GM04503 (cell line): ENCODE measurements around the gene KL.

Source experiments
- DNase-seq: peaks from one replicate; pipeline ENCODE4 v3.0.0-alpha.2; 2012; ENCODE audit warnings: low read depth

KL gene

DNA sequence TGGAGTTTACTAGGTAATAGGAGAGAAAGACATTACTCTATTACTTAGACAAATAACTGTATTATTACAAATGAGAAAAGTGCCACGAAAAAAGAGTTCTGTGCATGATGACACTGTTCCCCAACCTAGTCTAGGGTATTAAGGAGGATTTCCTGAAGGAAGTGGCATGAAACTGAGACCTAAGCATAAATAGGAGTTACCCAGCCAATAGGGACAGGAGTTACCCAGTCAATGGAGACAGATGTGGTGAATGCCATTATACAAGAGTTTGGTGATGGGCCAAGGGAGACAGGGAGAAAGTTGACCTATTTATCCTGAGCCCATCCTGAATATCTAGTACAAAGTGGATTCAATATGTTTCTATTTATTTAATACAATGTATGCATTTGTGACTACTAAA is 65.4 kb downstream of the KL start:
- DNase-seq = no peak

DNA sequence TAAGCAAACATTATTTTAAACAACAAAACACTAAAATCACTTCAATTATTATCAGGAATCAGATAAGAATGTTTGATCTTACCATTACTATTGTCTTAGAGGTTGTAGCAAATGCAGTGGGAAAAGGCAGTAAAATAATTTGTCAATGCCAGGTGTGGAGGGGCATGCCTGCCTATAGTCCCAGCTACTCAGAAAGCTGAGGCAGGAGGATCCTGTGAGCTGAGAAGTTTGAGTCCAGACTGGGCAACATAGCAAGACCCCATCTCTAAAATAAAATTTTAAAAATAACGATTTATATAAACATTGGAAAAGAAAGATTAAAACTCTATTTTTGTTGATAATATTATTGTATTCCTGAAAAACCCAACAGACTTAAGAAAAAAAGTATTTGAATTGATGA is 66.8 kb downstream of the KL start:
- no peak for DNase-seq

DNA sequence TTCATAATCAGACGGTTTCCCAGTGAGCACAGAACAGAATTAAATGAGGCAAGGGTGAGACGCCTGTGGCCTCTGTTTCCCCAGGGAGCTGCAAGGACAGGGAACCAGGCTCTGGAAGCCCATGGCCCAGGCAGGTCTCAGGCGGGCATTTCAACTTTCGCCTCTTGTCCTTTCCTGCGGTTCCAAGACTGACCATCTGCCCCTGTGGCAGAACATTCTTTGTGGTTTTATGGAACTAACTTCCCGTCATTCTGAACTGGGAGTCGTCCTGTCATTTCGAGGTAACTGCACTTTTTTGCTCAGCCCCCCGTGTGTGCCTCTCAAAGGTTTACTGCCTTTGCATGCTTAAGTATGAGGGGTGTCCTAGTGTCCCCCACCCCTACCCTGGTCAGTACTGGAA is 70.9 kb downstream of the KL start:
- DNase-seq = no peak

DNA sequence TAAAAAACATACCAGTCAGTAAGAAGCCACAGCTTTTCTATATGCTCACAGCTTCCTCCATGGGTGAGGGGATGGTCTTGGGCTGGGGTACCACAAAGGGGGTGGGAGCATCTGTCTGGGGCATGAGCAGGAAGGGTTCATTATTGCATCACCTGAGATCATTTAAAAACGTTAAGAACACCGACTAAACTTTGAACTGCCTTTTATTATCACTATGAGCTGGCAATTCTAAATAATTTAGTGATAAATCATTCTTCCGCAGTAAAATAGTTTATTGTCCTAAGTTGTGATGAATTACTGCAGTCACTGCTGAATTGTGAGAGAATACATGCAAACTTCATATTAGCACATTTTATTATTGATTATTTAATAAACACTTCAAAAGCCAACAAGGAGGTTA is 71.6 kb downstream of the KL start:
- no peak for DNase-seq

DNA sequence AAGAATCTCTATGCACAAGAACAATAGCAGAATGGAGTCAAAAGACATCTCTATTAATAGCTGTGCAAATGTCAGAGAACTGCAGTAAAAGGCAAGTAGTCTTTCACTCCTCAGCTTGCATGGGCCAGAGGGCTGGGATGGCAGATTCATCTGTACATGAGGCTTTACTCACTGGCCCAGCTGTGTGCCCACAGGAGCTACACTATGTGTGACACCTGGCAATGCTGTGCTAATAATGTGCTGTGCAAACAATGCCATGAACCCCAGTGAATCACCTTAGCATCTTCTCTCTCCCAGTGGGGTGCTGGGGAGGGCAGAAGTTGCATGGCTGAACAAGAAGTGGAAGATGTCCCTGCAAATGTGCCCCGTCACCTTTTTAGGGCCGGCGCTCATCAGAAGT is 73.1 kb downstream of the KL start:
- no peak for DNase-seq

DNA sequence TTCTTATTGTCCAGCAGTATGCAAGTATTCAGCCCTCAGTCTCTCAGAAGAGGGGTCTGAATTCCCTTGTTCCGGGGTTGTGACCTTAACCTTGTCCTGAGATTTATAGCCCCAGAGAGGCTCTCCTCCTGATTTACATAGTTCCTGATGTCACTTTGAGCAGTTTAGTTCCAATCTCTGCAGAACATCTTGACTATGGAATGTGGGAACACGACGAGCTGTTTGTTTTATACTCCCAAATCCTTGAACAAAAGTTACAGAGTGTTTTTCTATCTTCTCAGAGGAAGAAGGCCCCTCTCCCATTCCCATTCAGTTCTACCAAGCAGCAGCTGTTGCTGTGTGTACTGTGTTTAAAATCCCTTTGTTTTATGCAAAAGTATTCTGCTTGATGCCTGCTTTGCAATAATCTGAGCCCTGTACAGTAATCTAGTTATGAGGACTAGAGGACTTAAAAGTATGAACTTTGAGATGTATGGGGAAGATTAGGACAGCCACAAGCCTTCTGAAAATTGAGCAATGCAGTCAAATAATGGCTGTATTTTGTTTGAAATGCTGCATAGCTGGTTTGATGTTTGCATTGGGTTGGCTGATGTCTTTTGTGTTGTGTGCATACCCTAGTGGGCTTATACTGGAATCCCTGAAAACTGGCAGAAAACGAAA is 74.7 kb downstream of the KL start:
- DNase-seq = no peak

DNA sequence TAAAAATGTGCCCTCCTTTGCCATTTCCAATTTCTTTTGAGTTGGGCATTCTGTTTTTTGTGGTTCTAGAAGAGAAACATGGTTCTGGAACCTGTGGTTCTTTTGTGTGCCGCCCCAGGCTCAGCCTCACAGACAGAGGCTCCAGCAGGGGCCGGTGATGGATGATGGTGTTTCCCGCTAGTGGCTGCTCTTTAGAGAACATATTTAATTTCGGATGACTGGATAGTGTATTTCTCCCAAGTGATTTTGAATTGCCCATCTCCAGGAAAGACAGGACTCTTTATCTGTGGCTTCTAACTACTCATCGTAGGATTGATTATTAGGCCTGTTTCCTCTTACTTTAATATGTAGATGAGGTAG is 75.2 kb downstream of the KL start:
- no peak for DNase-seq

DNA sequence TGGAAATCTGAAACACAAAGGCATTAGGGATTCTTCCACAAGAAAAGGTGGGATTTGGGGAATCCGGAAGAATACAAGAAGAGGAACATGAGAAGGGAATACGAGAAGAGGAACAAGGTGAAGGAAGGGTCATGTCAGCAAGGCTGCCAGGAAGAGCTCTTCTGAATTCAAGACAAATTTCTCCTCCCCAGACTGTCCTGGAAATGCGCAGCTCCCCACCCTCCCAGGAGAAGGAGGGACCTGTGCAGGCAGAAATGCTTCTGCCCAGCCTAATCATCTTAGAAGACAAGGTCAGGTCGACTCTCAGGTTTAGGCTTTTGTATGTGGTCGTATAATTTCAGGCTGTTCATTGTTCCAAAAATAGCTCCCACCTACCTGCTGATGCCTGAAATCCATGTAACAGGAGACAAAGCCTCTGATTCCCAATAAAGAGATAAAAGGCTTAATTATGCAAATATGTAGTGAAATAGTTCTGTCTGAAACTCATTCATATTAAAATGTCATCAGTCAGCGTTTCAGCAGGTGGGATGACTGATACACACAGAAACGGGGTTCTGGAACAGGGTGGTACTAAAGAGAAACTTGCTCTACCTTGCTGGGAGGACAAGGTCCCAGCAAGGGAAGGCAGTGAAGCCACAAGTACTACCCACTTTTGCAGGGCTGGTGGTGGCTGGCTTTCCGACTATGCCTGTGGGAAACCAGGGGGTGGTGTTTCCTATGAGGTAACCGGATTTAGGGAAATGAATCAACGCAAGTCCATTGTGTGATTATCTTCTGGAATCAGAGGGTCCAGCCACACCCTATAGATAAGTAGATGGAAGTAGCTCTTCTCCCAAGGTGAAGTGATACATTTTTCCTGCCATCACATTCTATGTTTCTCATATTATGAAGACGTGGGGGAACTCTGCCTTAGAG is 76.1 kb downstream of the KL start:
- no peak for DNase-seq

DNA sequence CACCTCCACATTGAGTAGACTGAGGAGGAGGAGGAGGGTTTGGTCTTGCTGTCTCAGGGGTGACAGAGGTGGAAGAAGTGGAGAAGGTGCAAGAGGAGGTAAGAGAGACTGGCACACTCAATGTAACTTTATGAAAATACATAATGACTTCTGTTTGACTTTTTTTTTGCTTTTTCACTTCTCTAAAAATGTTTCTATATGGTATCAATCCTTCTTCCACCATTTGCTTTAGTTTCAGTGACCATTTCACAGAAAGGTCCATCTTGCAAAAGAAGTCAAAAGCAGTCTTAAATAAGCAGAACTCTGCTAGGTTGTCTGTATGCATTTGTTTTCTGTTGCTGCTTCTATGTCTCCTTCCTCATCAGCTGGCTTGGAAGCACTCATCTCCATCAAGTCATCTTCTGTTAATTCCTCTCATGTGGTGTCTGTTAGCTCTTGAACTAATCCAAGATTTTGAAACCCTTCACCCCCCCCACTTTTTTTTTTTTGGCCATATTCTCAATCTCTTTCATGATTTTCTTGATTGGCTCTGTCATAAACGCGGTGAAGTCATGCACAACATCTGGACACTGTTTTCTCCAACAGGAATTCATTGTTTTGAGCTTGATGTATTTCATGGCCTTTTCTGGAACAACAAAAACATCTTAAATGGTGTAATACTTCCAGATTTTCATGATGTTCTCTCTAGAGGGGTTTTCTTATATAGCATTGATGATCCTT is 80.8 kb downstream of the KL start:
- DNase-seq = no peak

DNA sequence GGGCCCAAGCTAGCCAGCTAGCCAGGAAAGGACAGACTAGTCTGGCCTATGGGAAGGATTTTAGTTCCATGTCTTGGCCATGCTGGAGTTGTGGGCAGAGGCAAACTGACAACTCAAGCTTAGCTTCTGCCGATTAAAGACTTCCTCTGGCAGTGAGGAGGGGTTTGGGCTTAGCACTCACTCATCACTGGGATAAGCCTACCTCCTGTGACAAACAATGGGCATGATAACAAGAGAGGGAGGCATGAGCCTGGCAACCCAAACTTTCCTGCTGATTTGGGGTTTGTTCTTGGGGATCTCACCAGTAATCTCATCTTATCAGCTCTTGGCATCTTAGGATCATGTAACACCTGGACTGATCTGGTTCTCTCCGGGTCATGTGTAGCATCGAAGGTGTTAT is 83.6 kb downstream of the KL start:
- DNase-seq = no peak

DNA sequence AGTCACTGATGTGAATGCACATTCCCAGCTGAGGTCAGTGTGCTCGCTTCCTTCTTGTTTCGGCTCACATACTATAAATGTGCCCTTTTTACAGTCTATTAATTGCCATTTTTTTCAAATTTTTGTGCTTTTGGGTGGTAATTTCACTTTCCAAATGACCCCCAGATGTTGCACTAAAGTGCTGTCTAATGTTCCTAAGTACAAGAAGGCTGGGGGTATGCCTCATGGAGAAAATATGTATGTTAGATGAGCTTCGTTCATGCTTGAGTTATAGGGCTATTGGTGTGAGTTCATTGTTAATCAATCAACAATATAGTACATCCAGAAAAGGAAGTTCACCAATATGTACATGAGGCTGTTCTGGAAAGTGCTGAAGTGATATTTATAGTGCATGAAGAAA is 84.7 kb downstream of the KL start:
- DNase-seq = no peak

DNA sequence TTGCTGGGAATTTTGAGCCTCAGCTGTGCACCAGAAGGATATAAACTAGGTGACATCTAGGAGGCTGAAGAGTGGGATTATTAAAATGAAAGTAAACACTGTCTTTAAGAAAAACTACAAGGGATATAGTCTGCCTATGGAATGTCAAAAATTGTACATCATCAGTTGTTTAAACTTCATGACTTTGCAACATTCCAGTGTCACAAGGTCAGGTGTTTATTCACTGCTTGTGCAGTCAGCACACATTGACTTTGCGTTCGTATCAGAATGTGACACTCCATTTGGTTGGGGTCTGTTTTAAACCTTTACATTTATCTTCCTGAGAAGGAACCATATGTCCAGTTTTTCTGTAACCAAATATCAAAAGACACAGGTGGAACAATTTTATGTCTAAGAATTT is 85.6 kb downstream of the KL start:
- DNase-seq = no peak

DNA sequence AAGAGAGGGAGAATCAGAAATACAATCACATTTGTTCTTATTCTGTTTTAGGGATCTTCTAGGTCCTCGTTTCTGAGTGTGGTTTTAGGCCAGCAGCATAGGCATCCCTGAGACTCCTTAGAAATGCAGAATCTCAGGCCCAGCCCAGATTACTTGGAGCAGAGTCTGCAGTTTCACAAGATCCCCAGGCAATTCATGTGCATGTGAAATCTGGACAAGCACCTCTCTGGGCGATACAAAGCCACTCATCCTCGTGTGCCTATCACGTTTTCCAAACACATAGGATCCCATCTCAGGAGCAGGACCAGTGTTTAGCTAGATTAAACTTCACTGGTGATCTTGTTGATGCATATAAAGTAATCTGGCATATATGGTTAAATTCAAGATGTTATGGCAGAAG is 87.2 kb downstream of the KL start:
- no peak for DNase-seq

DNA sequence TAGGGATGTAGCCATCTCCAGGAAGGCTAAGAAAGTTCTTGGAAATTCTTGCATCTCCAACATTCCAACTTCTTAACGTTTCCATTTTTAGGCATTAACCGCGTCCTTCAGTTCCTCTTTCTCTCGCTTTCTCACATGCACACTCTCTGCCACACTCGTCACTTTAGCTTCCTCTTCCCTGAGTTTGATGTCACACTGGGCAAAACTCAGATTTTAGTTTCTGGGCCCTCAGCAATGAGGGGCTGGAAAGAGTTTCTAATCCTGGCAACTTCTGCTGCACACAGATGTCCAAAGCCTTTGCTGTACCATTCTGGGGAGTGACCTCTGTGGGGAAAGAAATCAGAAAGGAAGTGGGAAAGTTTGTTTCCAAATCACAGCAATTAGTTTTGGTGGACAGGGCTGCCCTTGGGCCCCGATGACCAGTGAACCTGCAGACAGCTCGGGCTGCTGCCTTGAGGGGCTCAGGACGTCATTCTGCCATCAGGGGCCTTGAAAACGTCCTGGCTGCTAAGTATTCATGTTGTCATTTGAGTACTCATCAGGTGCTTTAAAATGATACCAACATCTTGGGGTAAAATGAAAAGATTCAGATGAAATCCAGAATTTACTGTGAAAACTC is 89.3 kb downstream of the KL start:
- no peak for DNase-seq

DNA sequence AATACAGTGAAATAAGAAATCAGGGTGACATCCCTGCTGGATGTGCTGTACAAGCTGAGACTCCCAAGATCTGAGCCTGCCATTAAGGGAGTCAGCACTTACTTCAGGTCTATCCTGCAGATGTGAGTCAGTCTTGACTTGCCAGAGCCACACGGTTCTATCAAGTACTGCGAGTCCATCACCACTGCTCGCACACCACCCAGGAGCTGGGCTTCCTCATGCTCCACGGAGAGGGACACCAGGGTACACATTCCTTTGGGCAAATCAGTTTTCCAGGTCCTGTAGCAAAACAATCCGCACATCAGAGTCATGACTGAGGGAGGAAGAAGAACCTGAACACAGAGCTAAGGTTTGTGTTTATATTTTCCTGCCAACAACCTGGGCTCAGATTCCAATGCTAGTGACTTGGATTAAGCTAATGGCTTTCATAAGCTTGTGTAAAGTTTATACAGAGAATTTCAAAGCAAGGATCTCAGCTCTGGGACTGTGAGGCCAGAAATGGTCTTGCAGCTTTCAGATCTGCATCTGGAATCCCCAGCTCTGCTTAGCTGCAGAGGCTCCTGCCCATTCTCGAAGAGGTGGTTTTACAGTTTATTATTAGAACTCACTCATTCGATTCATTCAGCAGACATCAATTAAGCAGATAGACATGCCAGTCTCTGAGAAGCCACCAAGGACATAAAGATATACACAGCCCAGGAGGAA is 90.6 kb downstream of the KL start:
- no peak for DNase-seq

DNA sequence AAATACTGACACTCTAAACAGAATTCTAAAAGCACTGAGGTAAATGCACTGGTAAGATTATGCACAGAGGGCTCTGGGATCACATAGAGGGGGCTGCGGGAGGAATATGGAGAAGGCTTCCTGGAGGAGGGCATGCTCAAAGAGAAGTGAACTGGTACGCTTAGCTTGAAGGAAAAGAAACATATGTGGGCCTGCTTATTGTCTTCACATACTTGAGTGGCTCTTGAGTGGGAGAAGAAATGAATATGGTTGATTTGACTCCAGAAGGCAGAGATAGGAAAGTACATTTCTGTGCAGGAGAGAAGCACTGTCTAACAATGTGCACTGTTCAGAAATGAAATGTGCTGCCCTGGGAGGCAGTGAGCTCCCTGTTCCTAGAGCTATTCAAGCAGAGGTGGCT is 91.1 kb downstream of the KL start:
- no peak for DNase-seq

DNA sequence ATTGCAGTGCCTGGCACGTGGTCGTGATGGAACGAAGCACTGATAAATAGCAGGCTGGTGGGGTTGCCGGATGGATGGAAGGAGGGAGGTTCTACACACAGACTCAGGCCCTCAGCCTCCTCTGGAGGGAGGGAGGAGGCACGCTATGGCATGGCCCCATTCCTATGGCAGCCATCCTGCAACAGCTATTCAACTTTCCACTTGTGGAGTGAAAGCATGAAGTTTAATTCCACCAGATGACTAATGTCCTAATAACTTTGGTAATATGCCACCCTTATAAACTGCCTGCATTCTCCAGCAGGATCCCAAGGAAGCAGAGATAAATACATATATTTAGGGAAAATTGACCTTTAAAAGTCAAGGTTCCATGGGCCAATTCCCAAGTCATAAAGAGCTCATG is 92.4 kb downstream of the KL start:
- peak; percentile 69 for DNase-seq

DNA sequence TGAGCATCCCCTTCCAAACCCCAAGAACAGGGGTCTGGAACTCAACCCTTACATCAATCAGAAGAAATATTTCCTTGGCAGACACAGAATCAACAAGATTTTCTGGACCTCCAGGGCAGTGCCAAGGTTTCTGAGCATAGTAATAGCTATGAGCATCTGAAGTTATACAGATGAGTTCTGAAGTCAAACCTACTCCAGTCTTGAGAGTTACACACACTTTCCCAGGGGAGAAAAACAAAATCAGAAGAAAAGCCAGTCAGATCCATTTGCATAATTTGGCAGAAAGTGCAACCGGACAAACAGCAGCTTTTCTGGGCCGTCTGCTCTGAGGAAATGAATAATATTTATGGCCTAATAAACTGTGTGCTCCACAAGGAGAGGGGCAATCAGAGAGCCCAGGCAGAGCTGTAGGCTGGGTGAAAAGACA is 93.1 kb downstream of the KL start:
- no peak for DNase-seq

DNA sequence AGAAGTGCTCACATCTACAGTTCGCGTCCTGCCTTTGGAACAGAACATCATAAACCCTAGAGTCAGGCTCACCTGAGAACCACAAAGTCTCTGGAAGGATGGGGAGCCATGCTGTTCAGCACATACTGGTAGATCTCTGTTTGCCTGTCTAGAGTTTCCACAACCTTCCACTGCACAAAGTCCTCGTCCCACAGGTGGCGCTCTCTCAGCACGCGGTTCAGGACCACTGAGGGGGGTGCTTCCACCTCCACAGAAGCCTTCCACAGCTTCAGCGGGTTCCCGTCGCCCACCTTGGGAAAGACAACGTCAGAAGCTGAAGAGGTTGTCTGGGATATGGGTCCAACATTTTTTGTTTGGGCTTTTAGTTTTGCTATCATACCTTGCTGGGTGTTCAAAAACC is 93.6 kb downstream of the KL start:
- no peak for DNase-seq

DNA sequence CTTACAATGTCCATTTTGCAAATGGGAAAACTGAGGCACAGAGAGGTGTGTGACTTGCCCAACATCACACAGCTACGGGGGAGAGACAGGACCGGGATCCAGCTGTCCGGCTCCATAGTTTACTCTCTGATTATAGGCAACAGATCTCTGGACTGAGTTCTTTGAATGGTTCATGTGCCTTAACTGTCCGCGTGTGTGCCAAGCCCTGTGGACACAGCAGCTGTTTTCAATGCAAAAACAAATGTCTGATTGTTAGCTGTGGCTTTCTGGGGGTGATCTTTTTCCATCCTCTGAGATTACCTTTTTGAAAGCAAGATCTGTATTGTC is 94.1 kb downstream of the KL start:
- no peak for DNase-seq

DNA sequence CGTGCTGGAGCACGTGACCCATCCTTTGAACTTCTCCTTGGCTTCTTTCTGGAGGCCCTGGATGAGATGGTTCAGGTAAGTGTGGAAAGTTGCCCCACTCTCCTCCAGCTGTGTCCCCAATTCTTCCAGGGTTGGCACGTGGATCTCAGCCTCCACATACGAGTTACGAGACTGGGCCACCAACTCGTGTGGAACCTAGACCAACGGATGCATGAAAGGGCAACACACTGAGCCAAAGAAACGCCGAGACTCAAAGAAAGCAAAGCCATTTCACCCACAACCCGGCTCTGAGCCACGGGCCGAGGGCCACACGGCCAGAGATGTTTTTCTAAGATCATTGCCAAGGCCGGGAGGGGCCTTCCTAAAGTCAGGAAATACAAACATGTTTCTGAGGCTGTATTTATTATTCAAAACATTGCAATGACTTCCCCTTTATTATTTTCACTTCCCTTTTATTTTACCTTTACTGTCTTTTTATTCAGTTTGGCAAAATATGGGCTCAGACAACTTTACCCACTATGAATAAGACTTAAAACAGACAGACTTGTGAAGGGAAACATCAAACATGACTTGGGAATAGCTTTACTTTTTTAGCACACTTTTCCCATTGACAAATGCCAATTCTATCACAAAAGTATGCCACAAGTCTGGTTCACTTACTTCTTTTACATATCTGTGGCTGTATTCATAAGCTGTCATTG is 94.6 kb downstream of the KL start:
- DNase-seq = no peak
